ENCODE data around the gene C3orf22.

C3orf22 gene

DNA sequence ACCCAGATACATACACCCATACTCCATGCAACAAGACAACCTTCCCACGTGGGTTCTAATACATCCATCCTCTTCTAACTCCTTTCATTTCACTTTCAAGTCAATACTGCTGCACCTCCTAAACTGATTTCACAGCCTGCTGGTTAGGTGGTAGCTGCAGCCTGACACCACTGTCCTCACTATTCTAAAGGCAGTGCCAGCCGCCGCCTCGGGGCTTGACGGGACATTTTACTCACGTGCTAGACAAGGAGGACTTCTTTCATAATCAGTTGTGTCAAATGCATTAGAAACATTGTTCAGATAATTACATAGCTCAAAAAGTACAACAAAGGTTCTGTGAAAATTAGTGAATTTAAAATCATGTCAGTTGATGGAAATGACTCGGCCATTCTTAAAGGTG, 47.4 kb downstream of the C3orf22 start:
- no peak for DNase-seq

- no peak for DNase-seq
Measured at GRCh38 chr3:126510308-126510910, 48.3 kb downstream of the C3orf22 start.

DNA sequence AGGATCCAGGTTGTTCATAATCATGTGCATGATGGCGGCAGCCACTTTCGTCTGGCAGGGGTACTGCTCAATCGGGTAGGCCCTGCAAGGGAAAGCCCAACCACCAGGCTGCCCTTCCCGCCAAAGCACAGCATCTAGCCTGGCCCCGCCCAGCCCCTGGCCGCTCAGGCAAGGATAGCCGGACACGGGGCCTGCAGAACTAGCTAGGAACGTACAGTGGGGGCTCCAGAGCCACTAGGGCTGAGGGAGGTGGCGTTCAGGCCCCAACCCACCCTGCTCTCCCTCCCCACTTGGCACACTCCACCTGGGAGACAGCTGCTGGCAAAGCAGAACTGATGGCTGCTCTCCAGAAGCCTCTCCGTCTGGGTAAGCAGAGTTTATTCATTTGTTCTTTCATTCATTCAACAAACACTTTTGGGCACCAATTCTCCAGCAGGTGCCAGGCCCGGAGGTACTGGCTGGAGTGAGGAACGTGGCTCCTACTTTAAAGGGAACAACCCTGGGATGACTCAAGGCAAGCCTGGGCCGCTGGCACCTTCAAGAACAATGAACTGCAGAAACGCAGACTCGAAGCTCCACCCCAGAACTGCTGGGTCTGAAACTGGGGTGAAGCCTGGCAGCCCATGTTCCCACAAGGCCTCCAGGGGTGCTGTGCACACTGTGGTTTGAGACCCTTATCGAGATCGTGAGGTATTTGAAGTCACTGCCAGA, 49.0 kb downstream of the C3orf22 start:
- no peak for DNase-seq

- no peak for DNase-seq
Measured at GRCh38 chr3:126508564-126508964, 50.2 kb downstream of the C3orf22 start.

DNA sequence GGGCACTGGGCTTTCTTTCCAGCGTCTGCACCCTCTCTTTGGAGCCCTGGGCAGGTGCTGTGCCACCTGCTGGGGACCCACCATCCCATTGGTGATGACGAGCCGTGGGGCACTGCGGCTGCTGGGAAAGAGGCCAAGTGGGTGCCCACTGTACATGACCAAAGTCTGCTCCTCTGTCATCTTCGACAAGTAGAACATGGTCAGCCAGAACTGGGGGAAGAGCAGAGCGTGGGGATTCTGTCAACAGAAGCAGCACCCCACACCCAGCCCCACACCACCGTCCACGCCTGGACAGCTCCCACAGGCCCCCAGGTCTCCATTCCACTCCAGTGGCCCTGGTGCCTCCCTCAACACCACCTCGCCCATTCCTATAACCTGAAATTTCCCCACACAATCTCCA, 50.8 kb downstream of the C3orf22 start:
- DNase-seq = no peak

DNA sequence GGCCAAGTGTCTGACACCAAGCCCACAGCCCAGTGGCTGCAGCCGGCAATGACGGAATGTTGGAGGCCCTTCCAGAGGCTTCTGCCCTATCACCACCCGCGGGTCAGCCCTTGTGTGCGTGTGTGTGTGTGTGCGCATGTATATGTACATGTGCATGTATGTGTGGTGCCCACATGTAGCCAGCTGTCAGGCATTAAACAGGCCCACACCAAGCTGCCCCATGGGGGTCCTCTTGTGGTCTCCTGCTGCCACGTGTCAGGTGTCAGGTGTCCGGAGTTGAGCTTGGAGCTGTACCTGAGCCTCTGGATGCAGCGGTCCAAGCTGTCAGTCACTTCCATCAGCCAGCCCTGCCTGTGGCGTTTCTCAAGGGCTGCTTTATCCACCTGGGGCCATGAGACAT, 55.0 kb downstream of the C3orf22 start:
- DNase-seq = no peak

DNA sequence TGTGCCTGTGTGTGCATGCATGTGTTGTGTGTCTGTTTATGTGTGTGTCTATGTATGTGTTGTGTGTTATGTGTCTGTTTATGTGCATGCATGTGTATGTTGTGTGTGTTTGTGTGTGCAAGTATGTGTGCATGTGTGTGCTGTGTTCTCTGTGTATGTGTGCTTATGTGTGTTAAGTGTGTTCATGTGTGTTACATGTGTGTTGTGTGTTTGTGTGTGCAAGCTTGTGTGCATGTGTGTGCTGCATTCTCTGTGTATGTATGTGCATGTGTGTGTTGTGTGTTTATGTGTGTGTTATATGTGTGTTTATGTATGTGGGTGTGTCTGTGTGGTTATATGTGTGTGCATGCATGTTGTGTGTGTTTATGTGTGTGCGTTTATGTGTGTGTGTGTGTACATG, 56.1 kb downstream of the C3orf22 start:
- DNase-seq = no peak

GRCh38 chr3:126501736-126502135, 57.0 kb downstream of the C3orf22 start:
- DNase-seq = no peak

DNA sequence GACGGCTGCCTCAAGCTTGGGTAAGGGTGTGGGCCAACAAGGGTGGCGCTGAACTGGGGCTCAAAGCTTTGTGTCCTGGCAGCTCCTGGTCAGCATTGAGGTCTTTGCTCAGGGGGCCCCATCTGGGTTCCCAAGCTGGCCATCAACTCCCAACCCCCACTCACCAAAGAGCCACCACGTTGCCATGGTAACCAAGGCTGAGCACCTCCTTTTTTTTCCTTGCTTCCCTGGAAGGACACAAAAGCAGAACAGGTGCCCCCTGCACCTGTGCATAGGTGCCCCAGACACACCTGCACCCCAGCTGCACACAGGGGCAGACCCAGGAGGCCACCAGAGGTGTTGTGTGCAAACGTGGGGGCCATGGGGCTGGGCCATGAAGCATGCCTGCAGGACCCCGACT, 57.7 kb downstream of the C3orf22 start:
- DNase-seq = no peak

DNA sequence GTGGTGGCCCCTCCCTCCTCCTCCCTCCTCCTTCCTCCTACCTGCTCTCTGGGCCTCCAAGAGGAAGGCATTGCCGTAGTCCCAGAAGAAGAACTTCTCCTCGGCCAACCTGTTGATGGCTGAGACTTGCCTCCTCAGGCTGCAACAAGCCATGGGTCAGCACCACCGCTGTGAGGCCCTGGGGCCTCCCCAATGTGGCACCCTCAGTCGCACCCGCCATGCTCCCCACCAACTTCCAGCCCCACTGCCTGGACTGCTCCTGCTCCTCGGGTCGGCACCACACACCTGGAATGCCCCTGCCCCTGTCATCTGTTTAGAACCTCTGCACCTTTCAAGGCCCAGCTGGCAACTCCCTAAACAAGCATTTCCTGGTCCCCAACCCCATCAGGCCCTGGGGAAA, 58.7 kb downstream of the C3orf22 start:
- no peak for DNase-seq
